ENCODE data around the gene RNU6-1. TPM values are rescaled to one million over a fixed set of nuclear protein-coding genes. Genes with fewer than 3 reads are reported as not detected.

Gene RNU6-1
- total and polyA plus RNA-seq, 8 donors: not detected

GRCh38 chr15:67838789-67839332 lies 984 bp downstream of the RNU6-1 start:
- intact Hi-C loops (cut with DNase I): loop anchor here in 1 of 2 donors (10.0 kb wide), 1 partner anchor 334 kb away; no protein-coding TSS in a partner anchor
- ATAC-seq (peak; percentile 57), DNase-seq (peak in 3 of 4 donors; percentile 70 to 93 (median 76))
- TF ChIP-seq CTCF (IDR thresholded peaks at IDR 0.05): peak in 1 of 2 donors; percentile 12
- Histone ChIP-seq H3K27ac (peak overlapping the region; percentile 97 to 100), H3K9me3 (no peaks in the 10 kb centered on the region), H3K4me3 (peak overlapping the region; percentile 23 to 75), H3K36me3 (no peaks in the 10 kb centered on the region), H3K27me3 (peaks cover 24 to 25% of the 10 kb centered on the region in 2 donors), H3K4me1 (peaks cover 20 to 57% of the 10 kb centered on the region in 2 donors)

GRCh38 chr15:67836955-67837354 lies 2.9 kb downstream of the RNU6-1 start:
- no peaks in the 10 kb centered on the region for H3K9me3 ChIP-seq
- no peak overlapping the region for H3K4me3 ChIP-seq
- TF ChIP-seq CTCF (IDR thresholded peaks at IDR 0.05): no peak
- H3K36me3 ChIP-seq: no peaks in the 10 kb centered on the region
- ATAC-seq: no peak
- H3K27ac ChIP-seq: no peak overlapping the region
- DNase-seq: no peak
- H3K27me3 ChIP-seq: peaks cover 43 to 44% of the 10 kb centered on the region in 2 donors
- intact Hi-C loops (cut with DNase I): loop anchor here in 1 of 2 donors (2.0 to 10.0 kb wide), 2 partner anchors 332 to 380 kb away; no protein-coding TSS in a partner anchor
- H3K4me1 ChIP-seq: peaks cover 30 to 75% of the 10 kb centered on the region in 2 donors

- Histone ChIP-seq H3K4me3 (peak overlapping the region in 1 of 2 donors; percentile 44), H3K27ac (no peak overlapping the region), H3K27me3 (peaks cover 47 to 49% of the 10 kb centered on the region in 2 donors), H3K9me3 (no peaks in the 10 kb centered on the region), H3K4me1 (peaks cover 30 to 73% of the 10 kb centered on the region in 2 donors), H3K36me3 (no peaks in the 10 kb centered on the region)
- no peak for ATAC-seq
- intact Hi-C loops (cut with DNase I): loop anchor here in 1 of 2 donors (2.0 to 10.0 kb wide), 2 partner anchors 332 to 380 kb away; no protein-coding TSS in a partner anchor
- peak; percentile 90 for TF ChIP-seq CTCF (IDR thresholded peaks at IDR 0.05)
- DNase-seq: no peak
These were observed 3.4 kb downstream of the RNU6-1 start for GRCh38 chr15:67836477-67836876.

- Histone ChIP-seq H3K4me3 (peak overlapping the region in 1 of 2 donors; percentile 44), H3K9me3 (no peaks in the 10 kb centered on the region), H3K27me3 (peaks cover 51 to 52% of the 10 kb centered on the region in 2 donors), H3K27ac (no peak overlapping the region), H3K36me3 (no peaks in the 10 kb centered on the region), H3K4me1 (peaks cover 30 to 69% of the 10 kb centered on the region in 2 donors)
- DNase-seq (no peak), ATAC-seq (no peak)
- intact Hi-C loops (cut with DNase I): loop anchor here in 1 of 2 donors (2.0 to 10.0 kb wide), 2 partner anchors 331 to 379 kb away; no protein-coding TSS in a partner anchor
- TF ChIP-seq CTCF (IDR thresholded peaks at IDR 0.05): no peak
These were observed 3.8 kb downstream of the RNU6-1 start for GRCh38 chr15:67836134-67836455.

GRCh38 chr15:67835297-67836133 lies 4.3 kb downstream of the RNU6-1 start:
- Histone ChIP-seq H3K9me3 (no peaks in the 10 kb centered on the region), H3K36me3 (no peaks in the 10 kb centered on the region), H3K4me3 (peak overlapping the region; percentile 12 to 44), H3K27me3 (peaks cover 57 to 58% of the 10 kb centered on the region in 2 donors), H3K27ac (no peak overlapping the region), H3K4me1 (peaks cover 30 to 65% of the 10 kb centered on the region in 2 donors)
- peak in 1 of 4 donors; percentile 88 for DNase-seq
- no peak for ATAC-seq
- intact Hi-C loops (cut with DNase I): loop anchor here in 1 of 2 donors (2.0 to 10.0 kb wide), 2 partner anchors 331 to 379 kb away; no protein-coding TSS in a partner anchor
- no peak for TF ChIP-seq CTCF (IDR thresholded peaks at IDR 0.05)

Data from left lung (tissue), 10 donors.